RWPE2 (cell line): ENCODE data around the gene KIAA1755.
A peak's percentile ranks its signal among the peaks of the same experiment; 100 is the strongest.

ENCODE experiments used
- ATAC-seq: fragments of 200-7000 bp; cut with Tn5 transposase; 3 replicates; pipeline ENCODE4 v1.9.1; 2021; ENCODE audit warnings: low read depth
- DNase-seq: peaks from one replicate; pipeline ENCODE4 v3.0.0-alpha.2; 2020; ENCODE audit warnings: low spot score
- H3K27ac ChIP-seq: fragments of 450-650 bp; 2 replicates; pipeline ENCODE4 v1.5.1; 2017; ENCODE audit warnings: mild to moderate bottlenecking; ENCODE audit not compliant: poor library complexity, severe bottlenecking
- H3K27me3 ChIP-seq: fragments of 250-450 bp; sonication (Bioruptor Pico); 2 replicates; pipeline ENCODE4 v1.5.1; 2021; ENCODE audit warnings: mild to moderate bottlenecking, moderate library complexity; ENCODE audit not compliant: insufficient read depth, poor library complexity, severe bottlenecking
- H3K36me3 ChIP-seq: fragments of 250-450 bp; sonication (Bioruptor Pico); 2 replicates; pipeline ENCODE4 v1.5.1; 2020; ENCODE audit warnings: low read depth, mild to moderate bottlenecking, moderate library complexity
- H3K4me1 ChIP-seq: fragments of 250-450 bp; sonication (Bioruptor Pico); 2 replicates; pipeline ENCODE4 v1.5.1; 2021; ENCODE audit warnings: mild to moderate bottlenecking, moderate library complexity; ENCODE audit not compliant: insufficient read depth, poor library complexity, severe bottlenecking
- H3K4me3 ChIP-seq: fragments of 250-450 bp; sonication (Bioruptor Pico); 2 replicates; pipeline ENCODE4 v1.5.1; 2021; ENCODE audit warnings: mild to moderate bottlenecking, moderate library complexity; ENCODE audit not compliant: severe bottlenecking
- H3K9me3 ChIP-seq: fragments of 250-450 bp; sonication (Bioruptor Pico); 2 replicates; pipeline ENCODE4 v1.5.1; 2021; ENCODE audit warnings: mild to moderate bottlenecking, moderate library complexity; ENCODE audit not compliant: severe bottlenecking
- TF ChIP-seq, protein P1 (sequence below): fragments of 450-650 bp; IDR thresholded peaks from one replicate; pipeline ENCODE4 v1.5.1; 2017; ENCODE audit warnings: mild to moderate bottlenecking, moderate library complexity; ENCODE audit not compliant: poor library complexity, severe bottlenecking

Gene KIAA1755

DNA sequence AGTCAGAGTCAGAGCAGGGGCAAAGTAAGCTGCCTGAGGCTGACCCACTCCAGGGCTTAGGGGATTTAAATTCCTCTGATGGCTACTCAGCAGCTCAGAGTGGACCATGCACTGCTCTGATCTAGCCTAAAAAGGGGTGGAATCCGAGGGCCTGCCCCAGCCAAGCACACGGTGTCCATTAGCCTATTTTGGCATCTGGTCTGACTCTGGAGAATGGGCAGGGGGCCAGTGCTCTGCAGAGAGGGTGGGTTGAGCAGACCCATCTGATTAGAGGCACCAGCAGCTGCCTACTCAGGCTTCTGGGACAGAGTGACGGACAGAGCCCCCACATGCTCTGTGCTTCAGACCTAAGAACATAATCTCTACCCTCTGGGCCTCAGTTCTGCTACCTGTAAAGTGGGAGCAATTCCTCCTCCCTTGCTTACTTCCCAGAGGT, 69.6 kb downstream of the KIAA1755 start:
- Histone ChIP-seq H3K9me3 (no peaks in the 10 kb centered on the region), H3K27me3 (no peaks in the 10 kb centered on the region), H3K4me3 (no peak overlapping the region), H3K4me1 (peaks cover 17% of the 10 kb centered on the region), H3K27ac (no peak overlapping the region), H3K36me3 (no peaks in the 10 kb centered on the region)
- ATAC-seq (no peak), DNase-seq (peak; percentile 71)
- TF ChIP-seq, protein P1, sequence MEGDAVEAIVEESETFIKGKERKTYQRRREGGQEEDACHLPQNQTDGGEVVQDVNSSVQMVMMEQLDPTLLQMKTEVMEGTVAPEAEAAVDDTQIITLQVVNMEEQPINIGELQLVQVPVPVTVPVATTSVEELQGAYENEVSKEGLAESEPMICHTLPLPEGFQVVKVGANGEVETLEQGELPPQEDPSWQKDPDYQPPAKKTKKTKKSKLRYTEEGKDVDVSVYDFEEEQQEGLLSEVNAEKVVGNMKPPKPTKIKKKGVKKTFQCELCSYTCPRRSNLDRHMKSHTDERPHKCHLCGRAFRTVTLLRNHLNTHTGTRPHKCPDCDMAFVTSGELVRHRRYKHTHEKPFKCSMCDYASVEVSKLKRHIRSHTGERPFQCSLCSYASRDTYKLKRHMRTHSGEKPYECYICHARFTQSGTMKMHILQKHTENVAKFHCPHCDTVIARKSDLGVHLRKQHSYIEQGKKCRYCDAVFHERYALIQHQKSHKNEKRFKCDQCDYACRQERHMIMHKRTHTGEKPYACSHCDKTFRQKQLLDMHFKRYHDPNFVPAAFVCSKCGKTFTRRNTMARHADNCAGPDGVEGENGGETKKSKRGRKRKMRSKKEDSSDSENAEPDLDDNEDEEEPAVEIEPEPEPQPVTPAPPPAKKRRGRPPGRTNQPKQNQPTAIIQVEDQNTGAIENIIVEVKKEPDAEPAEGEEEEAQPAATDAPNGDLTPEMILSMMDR: no peak

DNA sequence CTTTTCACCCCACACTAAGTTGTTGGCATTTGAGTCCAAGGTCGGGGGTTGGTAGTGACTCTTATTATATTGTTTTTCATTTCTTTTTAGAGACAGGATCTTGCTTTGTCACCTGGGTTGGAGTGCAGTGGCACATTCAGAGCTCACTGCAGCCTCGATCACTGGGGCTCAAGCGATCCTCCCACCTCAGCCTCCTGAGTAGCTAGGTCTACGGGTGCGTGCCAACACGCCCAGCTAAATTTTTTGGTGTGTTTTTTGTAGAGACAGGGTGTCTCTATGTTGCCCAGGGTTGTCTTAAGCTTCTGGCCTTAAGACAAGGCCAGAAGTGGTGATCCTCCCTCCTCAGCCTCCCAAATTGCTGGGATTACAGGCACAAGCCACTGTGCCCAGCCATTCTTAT, 70.4 kb downstream of the KIAA1755 start:
- H3K9me3 ChIP-seq: no peaks in the 10 kb centered on the region
- H3K27ac ChIP-seq: no peak overlapping the region
- H3K4me1 ChIP-seq: peaks cover 17% of the 10 kb centered on the region
- H3K4me3 ChIP-seq: no peak overlapping the region
- H3K27me3 ChIP-seq: no peaks in the 10 kb centered on the region
- TF ChIP-seq, protein P1: no peak
- H3K36me3 ChIP-seq: no peaks in the 10 kb centered on the region
- DNase-seq (peak; percentile 58), ATAC-seq (no peak)

DNA sequence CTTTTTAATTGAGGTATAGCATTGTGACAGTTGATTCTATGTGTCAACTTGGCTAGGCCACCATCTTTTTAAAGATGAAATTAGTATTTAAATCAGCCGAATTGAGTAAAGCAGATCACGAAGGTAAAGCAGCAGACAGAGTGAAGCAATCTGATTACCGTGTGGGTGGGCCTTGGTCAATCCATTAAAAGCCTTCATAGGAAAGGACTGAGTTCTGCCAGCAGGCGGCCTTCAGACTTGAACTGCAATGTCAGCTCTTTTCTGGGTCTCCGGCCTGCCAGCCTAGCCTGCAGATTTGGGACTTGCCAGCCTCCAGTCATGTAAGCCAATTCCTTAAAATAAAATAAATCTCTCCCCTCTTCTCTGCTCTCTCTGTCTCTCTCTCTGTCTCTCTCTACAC, 73.0 kb downstream of the KIAA1755 start:
- TF ChIP-seq, protein P1: peak; percentile 11
- H3K4me3 ChIP-seq: no peak overlapping the region
- ATAC-seq: no peak
- H3K27ac ChIP-seq: peak overlapping the region; percentile 99
- no peaks in the 10 kb centered on the region for H3K36me3 ChIP-seq
- DNase-seq: peak; percentile 67
- no peaks in the 10 kb centered on the region for H3K27me3 ChIP-seq
- peaks cover 39% of the 10 kb centered on the region for H3K4me1 ChIP-seq
- H3K9me3 ChIP-seq: no peaks in the 10 kb centered on the region

DNA sequence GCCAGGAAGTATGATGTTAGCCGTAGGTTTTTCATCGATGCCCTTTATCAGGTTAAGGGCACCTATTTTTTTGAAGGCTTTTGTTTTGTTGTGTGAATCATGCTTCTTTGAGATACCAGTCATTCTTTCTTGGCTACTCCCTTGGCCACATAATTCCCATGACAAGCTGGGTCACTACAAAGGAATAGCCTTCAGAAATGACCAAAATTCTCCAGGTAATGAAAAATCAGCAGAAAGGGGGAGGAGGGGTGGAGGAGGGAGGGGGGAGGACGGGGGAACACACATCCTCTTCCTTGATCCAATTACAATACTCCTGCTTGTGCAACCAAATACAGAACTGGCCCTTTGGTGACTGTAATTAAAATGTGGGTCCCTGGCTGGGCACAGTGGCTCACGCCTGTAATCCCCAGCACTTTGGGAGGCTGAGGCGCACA, 73.7 kb downstream of the KIAA1755 start:
- no peaks in the 10 kb centered on the region for H3K27me3 ChIP-seq
- H3K36me3 ChIP-seq: no peaks in the 10 kb centered on the region
- H3K27ac ChIP-seq: peak overlapping the region; percentile 99
- peak; percentile 78 for DNase-seq
- no peak overlapping the region for H3K4me3 ChIP-seq
- TF ChIP-seq, protein P1: no peak
- H3K4me1 ChIP-seq: peaks cover 39% of the 10 kb centered on the region
- H3K9me3 ChIP-seq: no peaks in the 10 kb centered on the region
- ATAC-seq: peak; percentile 77

DNA sequence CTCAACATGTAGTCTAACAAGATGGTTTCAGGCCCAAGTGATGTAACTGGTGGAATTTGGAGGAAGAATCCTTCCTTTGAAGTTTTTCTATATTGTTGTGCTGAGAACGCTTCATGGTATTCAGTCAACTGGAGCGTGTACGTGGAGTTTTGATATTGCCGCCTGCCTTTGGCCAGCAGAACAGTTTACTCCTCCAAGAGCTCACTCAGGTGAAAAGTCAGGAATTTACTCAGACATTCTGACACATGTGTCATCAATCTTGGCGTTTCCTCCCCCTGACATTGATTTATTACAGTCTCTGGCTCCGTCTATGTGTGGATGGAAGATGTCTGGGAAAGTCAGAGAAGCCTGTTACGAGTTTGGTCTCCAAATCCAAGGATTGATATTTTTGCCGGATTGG, 76.4 kb downstream of the KIAA1755 start:
- H3K27me3 ChIP-seq: no peaks in the 10 kb centered on the region
- no peaks in the 10 kb centered on the region for H3K36me3 ChIP-seq
- peak; percentile 91 for DNase-seq
- peak overlapping the region; percentile 99 for H3K27ac ChIP-seq
- TF ChIP-seq, protein P1: peak; percentile 21
- ATAC-seq: peak; percentile 81
- peaks cover 39% of the 10 kb centered on the region for H3K4me1 ChIP-seq
- no peaks in the 10 kb centered on the region for H3K9me3 ChIP-seq
- no peak overlapping the region for H3K4me3 ChIP-seq
